Loucy (cell line): ENCODE results near the gene TNC.

ENCODE experiments used
- EZH2phosphoT487 ChIP-seq: fragments of 200-600 bp; IDR thresholded peaks from 2 replicates; pipeline ENCODE4 v1.6.1; 2018; ENCODE audit warnings: antibody characterized with exemption, mild to moderate bottlenecking, moderate library complexity, borderline replicate concordance
- TF ChIP-seq, protein P1 (sequence below): fragments of 200-600 bp; sonication (generic); conservative IDR thresholded peaks from 2 replicates; pipeline ENCODE4 v1.5.1; 2014; ENCODE audit warnings: mild to moderate bottlenecking, antibody characterized with exemption, low read length

DNA sequence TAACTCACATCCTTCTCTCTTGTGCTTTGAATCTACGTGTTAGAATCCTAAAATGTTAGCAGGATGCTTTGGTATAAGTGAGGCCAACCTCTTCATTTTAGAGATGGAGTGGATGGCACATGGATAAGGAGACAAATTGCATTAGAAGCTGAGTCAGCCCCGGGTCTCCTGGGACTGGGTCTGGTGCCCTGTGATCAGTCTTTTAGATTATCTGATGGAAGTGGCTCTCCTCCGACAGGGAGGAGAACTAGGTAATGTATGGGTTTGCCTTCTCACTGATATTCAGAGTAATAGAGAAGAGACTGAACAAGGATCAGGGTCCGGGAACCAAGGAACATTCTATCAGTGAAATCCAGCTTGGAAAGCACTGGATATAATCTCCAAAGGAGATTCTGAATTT, 112.6 kb downstream of the TNC start:
- TF ChIP-seq, protein P1, sequence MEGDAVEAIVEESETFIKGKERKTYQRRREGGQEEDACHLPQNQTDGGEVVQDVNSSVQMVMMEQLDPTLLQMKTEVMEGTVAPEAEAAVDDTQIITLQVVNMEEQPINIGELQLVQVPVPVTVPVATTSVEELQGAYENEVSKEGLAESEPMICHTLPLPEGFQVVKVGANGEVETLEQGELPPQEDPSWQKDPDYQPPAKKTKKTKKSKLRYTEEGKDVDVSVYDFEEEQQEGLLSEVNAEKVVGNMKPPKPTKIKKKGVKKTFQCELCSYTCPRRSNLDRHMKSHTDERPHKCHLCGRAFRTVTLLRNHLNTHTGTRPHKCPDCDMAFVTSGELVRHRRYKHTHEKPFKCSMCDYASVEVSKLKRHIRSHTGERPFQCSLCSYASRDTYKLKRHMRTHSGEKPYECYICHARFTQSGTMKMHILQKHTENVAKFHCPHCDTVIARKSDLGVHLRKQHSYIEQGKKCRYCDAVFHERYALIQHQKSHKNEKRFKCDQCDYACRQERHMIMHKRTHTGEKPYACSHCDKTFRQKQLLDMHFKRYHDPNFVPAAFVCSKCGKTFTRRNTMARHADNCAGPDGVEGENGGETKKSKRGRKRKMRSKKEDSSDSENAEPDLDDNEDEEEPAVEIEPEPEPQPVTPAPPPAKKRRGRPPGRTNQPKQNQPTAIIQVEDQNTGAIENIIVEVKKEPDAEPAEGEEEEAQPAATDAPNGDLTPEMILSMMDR: no peak
- TF ChIP-seq EZH2phosphoT487: no peak
